Ishikawa (cell line): ENCODE data around the gene CRTAC1.

Source experiments
- NFIC ChIP-seq: IDR thresholded peaks from 2 replicates; pipeline ENCODE4 v1.6.1; 2012
- RAD21 ChIP-seq: IDR thresholded peaks from 2 replicates; pipeline ENCODE4 v1.6.1; 2012; ENCODE audit warnings: low read depth
- TF ChIP-seq, protein P1 (sequence below): IDR thresholded peaks from 2 replicates; pipeline ENCODE4 v1.6.1; 2012

GRCh38 chr10:97870990-97871389 is 159.4 kb downstream of the CRTAC1 start:
- TF ChIP-seq, protein P1, sequence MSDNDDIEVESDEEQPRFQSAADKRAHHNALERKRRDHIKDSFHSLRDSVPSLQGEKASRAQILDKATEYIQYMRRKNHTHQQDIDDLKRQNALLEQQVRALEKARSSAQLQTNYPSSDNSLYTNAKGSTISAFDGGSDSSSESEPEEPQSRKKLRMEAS, result no peak
- TF ChIP-seq NFIC (no peak), RAD21 (no peak)
